ENCODE data around the gene SNRNP70. TPM values are rescaled to one million over a fixed set of nuclear protein-coding genes. Genes with fewer than 3 reads are reported as not detected.
"Not testable (repeated sequence)": the region's sequence is repeated elsewhere in the genome, so short reads cannot be mapped to it uniquely, and the experiment has no call there.

Gene SNRNP70, protein sequence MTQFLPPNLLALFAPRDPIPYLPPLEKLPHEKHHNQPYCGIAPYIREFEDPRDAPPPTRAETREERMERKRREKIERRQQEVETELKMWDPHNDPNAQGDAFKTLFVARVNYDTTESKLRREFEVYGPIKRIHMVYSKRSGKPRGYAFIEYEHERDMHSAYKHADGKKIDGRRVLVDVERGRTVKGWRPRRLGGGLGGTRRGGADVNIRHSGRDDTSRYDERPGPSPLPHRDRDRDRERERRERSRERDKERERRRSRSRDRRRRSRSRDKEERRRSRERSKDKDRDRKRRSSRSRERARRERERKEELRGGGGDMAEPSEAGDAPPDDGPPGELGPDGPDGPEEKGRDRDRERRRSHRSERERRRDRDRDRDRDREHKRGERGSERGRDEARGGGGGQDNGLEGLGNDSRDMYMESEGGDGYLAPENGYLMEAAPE
- polyA plus RNA-seq: 100 to 1,000 TPM; 160 to 252 TPM

DNA sequence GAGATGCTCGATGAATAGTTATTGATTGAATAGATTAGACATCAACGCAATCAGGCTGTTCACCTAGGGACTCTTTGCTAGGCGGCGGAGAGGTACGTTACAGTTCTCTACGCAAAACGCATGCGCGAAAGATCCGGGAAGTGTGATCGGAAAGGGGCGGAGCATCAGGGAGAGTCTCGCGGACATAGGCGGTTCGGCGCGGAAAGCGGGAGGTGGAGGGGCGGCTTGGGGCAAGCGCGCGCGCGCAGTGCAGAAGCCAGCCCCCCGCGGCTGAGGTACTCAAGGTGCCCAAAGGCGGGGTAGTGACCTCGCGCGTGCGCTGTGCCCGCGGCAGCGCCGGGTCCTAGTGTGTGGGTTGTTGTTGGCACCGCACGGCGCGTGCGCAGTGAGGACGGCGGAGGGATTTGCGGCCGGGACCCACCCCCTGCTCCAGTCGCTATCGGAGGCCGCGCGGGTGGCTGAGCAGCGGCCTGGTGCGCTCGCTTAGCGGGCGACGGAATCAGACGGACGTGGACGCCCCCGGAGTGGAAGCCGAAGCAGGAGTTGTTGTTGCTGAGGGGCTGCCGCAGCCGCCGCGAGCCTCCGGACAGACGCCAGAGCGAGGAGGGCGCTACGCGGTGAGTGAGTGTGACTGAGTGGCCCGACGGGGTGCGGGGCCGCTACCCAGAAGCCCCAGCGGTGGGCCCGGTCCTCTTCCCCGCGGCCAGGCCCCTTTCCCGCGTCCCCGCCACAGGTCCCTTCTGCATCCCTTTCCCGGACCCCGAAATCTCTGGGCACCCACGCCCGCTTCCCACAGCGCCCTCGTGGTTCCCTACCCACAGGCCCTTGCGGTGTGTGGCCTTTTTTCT lies at the start of gene SNRNP70:
Gene SNRNP70 (plus strand): TSS at position 432 of the 848 bp plus-strand sequence. CDS start 964 bp downstream, outside the sequence.
- peak within 1 kb of the TSS; percentile 88 to 94 for H3K4me3 ChIP-seq (ENCODE audit: low read depth in 1 of 2, low read length in 2 of 2)
- peaks cover 3 to 4% of the 10 kb centered on the region in 2 donors for H3K4me1 ChIP-seq (ENCODE audit: control insufficient read depth in 2 of 2, insufficient read depth in 2 of 2, low read length in 1 of 2)
- H3K9me3 ChIP-seq (ENCODE audit: control insufficient read depth in 2 of 2, insufficient read depth in 1 of 2, low read depth in 1 of 2, low read length in 1 of 2): no peaks in the 10 kb centered on the region
- no peaks in the 10 kb centered on the region for H3K27me3 ChIP-seq (ENCODE audit: control insufficient read depth in 1 of 2, insufficient read depth in 2 of 2, low read length in 2 of 2)
- H3K27ac ChIP-seq (ENCODE audit: low read depth in 2 of 2, low read length in 1 of 2): peak within 1 kb of the TSS; percentile 77 to 92
- H3K36me3 ChIP-seq (ENCODE audit: control insufficient read depth in 2 of 2, insufficient read depth in 2 of 2, low read length in 1 of 2): peaks cover 2 to 10% of the 10 kb centered on the region in 2 donors
- WGBS, 2 donors: 0% methylated on average over 86 to 89 of the region's 89 CpGs

DNA sequence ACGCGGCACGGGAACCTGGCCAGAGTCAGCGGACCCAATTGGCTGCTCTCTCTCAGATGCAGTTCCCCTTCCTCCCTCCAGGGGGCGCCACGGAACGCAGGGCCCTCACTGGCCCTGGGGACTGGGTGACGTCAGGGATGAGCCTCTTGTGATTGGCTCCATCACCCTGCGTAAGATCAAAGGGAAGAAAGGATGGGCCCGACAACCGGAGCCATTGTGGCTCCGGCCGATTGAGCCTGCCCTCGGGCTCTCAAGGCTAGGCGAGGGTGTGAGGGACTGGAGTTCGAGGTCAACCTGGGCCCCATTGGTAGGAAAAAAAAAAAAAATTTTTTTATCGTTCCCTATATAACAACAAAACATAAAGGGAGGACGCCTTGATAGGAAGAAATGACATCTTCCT lies 48.4 kb upstream of the SNRNP70 start, which contains the start of gene CGB1:
Gene CGB1 (minus strand): TSS at position 81 of the 400 bp plus-strand sequence. CDS start 184 bp downstream, outside the sequence.
- 50 to 52% methylated on average over 18 of the region's 18 CpGs for WGBS, 2 donors
- not testable (repeated sequence) for H3K9me3 ChIP-seq (ENCODE audit: control insufficient read depth in 2 of 2, insufficient read depth in 1 of 2, low read depth in 1 of 2, low read length in 1 of 2); H3K27me3 ChIP-seq (ENCODE audit: control insufficient read depth in 1 of 2, insufficient read depth in 2 of 2, low read length in 2 of 2)

DNA sequence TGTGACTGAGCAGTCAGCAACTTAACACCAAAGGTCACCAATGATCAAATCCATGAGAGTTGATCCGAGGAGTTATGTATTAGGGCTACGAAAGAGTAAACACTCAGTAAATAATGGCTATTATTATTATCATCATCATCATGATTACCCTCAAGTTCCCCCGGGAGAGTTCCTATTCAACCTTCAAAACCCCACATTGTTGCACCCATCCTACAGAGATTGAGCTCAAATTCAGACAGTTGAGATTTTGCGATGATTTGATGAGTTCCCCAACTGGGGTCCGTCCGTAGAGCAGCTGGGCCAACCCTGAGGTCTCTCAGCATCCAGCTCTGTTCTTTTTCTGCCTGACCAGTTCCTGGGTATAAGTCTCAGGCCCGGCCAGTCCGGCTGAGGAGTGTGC lies 47.1 kb upstream of the SNRNP70 start:
- 92 to 98% methylated on average over 6 to 8 of the region's 8 CpGs for WGBS, 2 donors

More for the DNA sequence above, 48.4 kb upstream of the SNRNP70 start, which contains the start of gene CGB1:
- not testable (repeated sequence) for H3K27ac ChIP-seq (ENCODE audit: low read depth in 2 of 2, low read length in 1 of 2); H3K4me1 ChIP-seq (ENCODE audit: control insufficient read depth in 2 of 2, insufficient read depth in 2 of 2, low read length in 1 of 2); H3K4me3 ChIP-seq (ENCODE audit: low read depth in 1 of 2, low read length in 2 of 2); H3K36me3 ChIP-seq (ENCODE audit: control insufficient read depth in 2 of 2, insufficient read depth in 2 of 2, low read length in 1 of 2)

DNA sequence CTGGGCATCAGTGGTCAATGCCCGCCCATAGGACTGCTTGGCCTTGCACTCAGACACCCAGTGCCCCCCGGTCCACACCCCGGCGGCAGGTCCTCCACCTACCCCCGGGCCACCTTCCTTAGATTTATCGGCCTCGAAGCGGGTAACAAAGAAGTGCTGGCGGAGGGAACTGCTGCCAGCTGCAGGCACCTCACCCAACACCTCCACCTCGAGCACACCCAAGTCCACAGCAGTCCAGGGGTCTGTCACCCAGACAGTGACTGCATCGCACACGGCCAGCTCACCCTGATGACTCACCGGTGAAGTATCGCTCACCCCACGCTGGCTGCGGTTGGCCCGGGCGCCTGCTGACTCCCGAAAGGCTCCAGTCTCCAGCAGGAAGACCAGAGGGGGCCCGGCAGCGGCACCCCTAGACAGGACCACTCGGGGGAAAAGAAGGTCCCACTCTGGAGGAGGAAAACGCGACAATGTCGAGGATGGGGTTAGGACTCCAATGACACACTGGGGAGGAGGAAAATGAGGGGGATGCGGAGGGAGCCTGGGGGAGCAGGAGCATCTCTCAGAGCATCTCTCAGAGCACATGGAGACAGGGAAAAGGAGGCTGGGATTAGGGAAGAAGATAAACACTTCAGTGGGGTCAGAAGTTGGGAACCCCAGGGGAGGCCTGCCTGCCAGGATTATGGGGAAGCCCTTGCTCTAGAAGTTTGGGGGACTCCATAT lies 46.5 kb upstream of the SNRNP70 start:
- H3K4me1 ChIP-seq (ENCODE audit: control insufficient read depth in 2 of 2, insufficient read depth in 2 of 2, low read length in 1 of 2): not testable (repeated sequence)
- WGBS, 2 donors: 76% methylated on average over 26 of the region's 26 CpGs

More for the DNA sequence above, 47.1 kb upstream of the SNRNP70 start:
- not testable (repeated sequence) for H3K27me3 ChIP-seq (ENCODE audit: control insufficient read depth in 1 of 2, insufficient read depth in 2 of 2, low read length in 2 of 2); H3K4me1 ChIP-seq (ENCODE audit: control insufficient read depth in 2 of 2, insufficient read depth in 2 of 2, low read length in 1 of 2); H3K27ac ChIP-seq (ENCODE audit: low read depth in 2 of 2, low read length in 1 of 2); H3K36me3 ChIP-seq (ENCODE audit: control insufficient read depth in 2 of 2, insufficient read depth in 2 of 2, low read length in 1 of 2); H3K9me3 ChIP-seq (ENCODE audit: control insufficient read depth in 2 of 2, insufficient read depth in 1 of 2, low read depth in 1 of 2, low read length in 1 of 2); H3K4me3 ChIP-seq (ENCODE audit: low read depth in 1 of 2, low read length in 2 of 2)

DNA sequence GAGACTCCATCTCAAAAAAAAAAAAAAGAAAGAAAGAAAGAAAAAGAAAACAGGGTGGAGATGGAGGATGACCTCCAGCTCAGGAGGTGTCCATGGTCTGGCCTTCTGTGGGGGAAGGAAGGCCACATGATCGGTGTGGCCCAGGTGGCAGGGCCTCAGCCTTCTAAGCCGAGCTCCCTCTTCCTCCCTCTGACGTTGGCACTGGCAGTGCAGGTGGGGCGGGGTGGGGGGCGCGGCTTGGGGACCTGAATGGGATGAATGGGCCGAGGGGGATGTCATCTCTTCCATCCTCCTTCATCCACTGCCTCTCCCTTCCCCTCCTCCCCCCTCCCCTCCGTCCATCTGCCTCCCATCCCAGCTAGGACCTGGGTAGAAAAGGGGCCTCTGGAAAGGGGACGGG lies 45.5 kb upstream of the SNRNP70 start:
- 50 to 70% methylated on average over 7 to 9 of the region's 9 CpGs for WGBS, 2 donors
- not testable (repeated sequence) for H3K9me3 ChIP-seq (ENCODE audit: control insufficient read depth in 2 of 2, insufficient read depth in 1 of 2, low read depth in 1 of 2, low read length in 1 of 2); H3K4me3 ChIP-seq (ENCODE audit: low read depth in 1 of 2, low read length in 2 of 2); H3K4me1 ChIP-seq (ENCODE audit: control insufficient read depth in 2 of 2, insufficient read depth in 2 of 2, low read length in 1 of 2); H3K36me3 ChIP-seq (ENCODE audit: control insufficient read depth in 2 of 2, insufficient read depth in 2 of 2, low read length in 1 of 2); H3K27ac ChIP-seq (ENCODE audit: low read depth in 2 of 2, low read length in 1 of 2); H3K27me3 ChIP-seq (ENCODE audit: control insufficient read depth in 1 of 2, insufficient read depth in 2 of 2, low read length in 2 of 2)

More for the DNA sequence above, 46.5 kb upstream of the SNRNP70 start:
- H3K9me3 ChIP-seq (ENCODE audit: control insufficient read depth in 2 of 2, insufficient read depth in 1 of 2, low read depth in 1 of 2, low read length in 1 of 2); H3K27me3 ChIP-seq (ENCODE audit: control insufficient read depth in 1 of 2, insufficient read depth in 2 of 2, low read length in 2 of 2); H3K27ac ChIP-seq (ENCODE audit: low read depth in 2 of 2, low read length in 1 of 2); H3K36me3 ChIP-seq (ENCODE audit: control insufficient read depth in 2 of 2, insufficient read depth in 2 of 2, low read length in 1 of 2); H3K4me3 ChIP-seq (ENCODE audit: low read depth in 1 of 2, low read length in 2 of 2): not testable (repeated sequence)

DNA sequence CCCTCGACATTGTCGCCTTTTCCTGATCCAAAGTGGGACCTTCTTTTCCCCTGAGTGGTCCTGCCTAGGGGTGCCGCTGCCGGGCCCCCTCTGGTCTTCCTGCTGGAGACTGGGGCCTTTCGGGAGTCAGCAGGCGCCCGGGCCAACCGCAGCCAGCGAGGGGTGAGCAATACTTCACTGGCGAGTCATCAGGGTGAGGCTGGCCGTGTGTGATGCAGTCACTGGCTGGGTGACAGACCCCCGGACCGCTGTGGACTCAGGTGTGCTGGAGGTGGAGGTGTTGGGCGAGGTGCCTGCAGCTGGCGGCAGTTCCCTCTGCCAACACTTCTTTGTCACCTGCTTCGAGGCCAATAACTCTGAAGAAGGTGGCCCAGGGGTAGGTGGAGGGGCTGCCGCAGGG lies 43.1 kb upstream of the SNRNP70 start:
- WGBS, 2 donors: 62 to 68% methylated on average over 17 of the region's 17 CpGs
- H3K4me1 ChIP-seq (ENCODE audit: control insufficient read depth in 2 of 2, insufficient read depth in 2 of 2, low read length in 1 of 2): no peaks in the 10 kb centered on the region

DNA sequence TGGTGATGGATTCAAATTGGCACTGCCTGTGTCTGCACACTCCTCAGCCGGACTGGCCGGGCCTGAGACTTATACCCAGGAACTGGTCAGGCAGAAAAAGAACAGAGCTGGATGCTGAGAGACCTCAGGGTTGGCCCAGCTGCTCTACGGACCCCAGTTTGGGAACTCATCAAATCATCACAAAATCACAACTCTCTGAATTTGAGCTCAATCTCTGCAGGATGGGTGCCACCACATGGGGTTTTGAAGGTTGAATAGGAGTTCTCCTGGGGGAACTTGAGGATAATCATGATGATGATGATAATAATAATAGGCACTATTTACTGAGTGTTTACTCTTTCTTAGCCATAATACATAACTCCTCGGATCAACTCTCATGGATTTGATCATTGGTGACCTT lies 42.6 kb upstream of the SNRNP70 start:
- not testable (repeated sequence) for H3K9me3 ChIP-seq (ENCODE audit: control insufficient read depth in 2 of 2, insufficient read depth in 1 of 2, low read depth in 1 of 2, low read length in 1 of 2); H3K4me1 ChIP-seq (ENCODE audit: control insufficient read depth in 2 of 2, insufficient read depth in 2 of 2, low read length in 1 of 2); H3K36me3 ChIP-seq (ENCODE audit: control insufficient read depth in 2 of 2, insufficient read depth in 2 of 2, low read length in 1 of 2); H3K4me3 ChIP-seq (ENCODE audit: low read depth in 1 of 2, low read length in 2 of 2); H3K27me3 ChIP-seq (ENCODE audit: control insufficient read depth in 1 of 2, insufficient read depth in 2 of 2, low read length in 2 of 2); H3K27ac ChIP-seq (ENCODE audit: low read depth in 2 of 2, low read length in 1 of 2)
- 76 to 92% methylated on average over 1 to 3 of the region's 4 CpGs for WGBS, 2 donors

More for the DNA sequence above, 43.1 kb upstream of the SNRNP70 start:
- no peaks in the 10 kb centered on the region for H3K36me3 ChIP-seq (ENCODE audit: control insufficient read depth in 2 of 2, insufficient read depth in 2 of 2, low read length in 1 of 2)
- H3K4me3 ChIP-seq (ENCODE audit: low read depth in 1 of 2, low read length in 2 of 2): no peak overlapping the region
- no peak overlapping the region for H3K27ac ChIP-seq (ENCODE audit: low read depth in 2 of 2, low read length in 1 of 2)
- no peaks in the 10 kb centered on the region for H3K9me3 ChIP-seq (ENCODE audit: control insufficient read depth in 2 of 2, insufficient read depth in 1 of 2, low read depth in 1 of 2, low read length in 1 of 2)
- no peaks in the 10 kb centered on the region for H3K27me3 ChIP-seq (ENCODE audit: control insufficient read depth in 1 of 2, insufficient read depth in 2 of 2, low read length in 2 of 2)

DNA sequence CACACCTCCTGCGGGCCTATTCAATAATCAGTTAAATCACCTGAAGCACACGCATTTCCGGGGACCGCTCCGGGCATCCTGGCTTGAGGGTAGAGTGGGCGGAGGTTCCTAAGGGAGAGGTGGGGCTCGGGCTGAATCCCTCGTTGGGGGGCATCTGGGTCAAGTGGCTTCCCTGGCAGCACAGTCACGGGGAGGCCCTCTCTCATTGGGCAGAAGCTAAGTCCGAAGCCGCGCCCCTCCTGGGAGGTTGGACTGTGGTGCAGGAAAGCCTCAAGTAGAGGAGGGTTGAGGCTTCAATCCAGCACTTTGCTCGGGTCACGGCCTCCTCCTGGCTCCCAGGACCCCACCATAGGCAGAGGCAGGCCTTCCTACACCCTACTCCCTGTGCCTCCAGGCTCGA lies 41.7 kb upstream of the SNRNP70 start, which contains the start of gene CGB5:
Gene CGB5 (plus strand): TSS at position 301 of the 400 bp plus-strand sequence. CDS start 362 bp downstream, outside the sequence.
- WGBS, 2 donors: 67 to 71% methylated on average over 15 of the region's 15 CpGs
- not testable (repeated sequence) for H3K4me1 ChIP-seq (ENCODE audit: control insufficient read depth in 2 of 2, insufficient read depth in 2 of 2, low read length in 1 of 2); H3K27ac ChIP-seq (ENCODE audit: low read depth in 2 of 2, low read length in 1 of 2); H3K9me3 ChIP-seq (ENCODE audit: control insufficient read depth in 2 of 2, insufficient read depth in 1 of 2, low read depth in 1 of 2, low read length in 1 of 2); H3K4me3 ChIP-seq (ENCODE audit: low read depth in 1 of 2, low read length in 2 of 2); H3K27me3 ChIP-seq (ENCODE audit: control insufficient read depth in 1 of 2, insufficient read depth in 2 of 2, low read length in 2 of 2); H3K36me3 ChIP-seq (ENCODE audit: control insufficient read depth in 2 of 2, insufficient read depth in 2 of 2, low read length in 1 of 2)

DNA sequence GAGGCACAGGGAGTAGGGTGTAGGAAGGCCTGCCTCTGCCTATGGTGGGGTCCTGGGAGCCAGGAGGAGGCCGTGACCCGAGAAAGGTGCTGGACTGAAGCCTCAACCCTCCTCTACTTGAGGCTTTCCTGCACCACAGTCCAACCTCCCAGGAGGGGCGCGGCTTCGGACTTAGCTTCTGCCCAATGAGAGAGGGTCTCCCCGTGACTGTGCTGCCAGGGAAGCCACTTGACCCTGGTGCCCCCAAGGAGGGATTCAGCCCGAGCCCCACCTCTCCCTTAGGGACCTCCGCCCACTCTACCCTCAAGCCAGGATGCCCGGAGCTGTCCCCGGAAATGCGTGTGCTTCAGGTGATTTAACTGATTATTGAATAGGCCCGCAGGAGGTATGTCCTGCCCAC lies 36.2 kb upstream of the SNRNP70 start, which contains the start of gene CGB8:
Gene CGB8 (minus strand): TSS at position 101 of the 400 bp plus-strand sequence. CDS start 372 bp downstream, outside the sequence.
- 66 to 72% methylated on average over 7 to 10 of the region's 12 CpGs for WGBS, 2 donors
- H3K9me3 ChIP-seq (ENCODE audit: control insufficient read depth in 2 of 2, insufficient read depth in 1 of 2, low read depth in 1 of 2, low read length in 1 of 2); H3K27me3 ChIP-seq (ENCODE audit: control insufficient read depth in 1 of 2, insufficient read depth in 2 of 2, low read length in 2 of 2); H3K27ac ChIP-seq (ENCODE audit: low read depth in 2 of 2, low read length in 1 of 2); H3K4me3 ChIP-seq (ENCODE audit: low read depth in 1 of 2, low read length in 2 of 2); H3K4me1 ChIP-seq (ENCODE audit: control insufficient read depth in 2 of 2, insufficient read depth in 2 of 2, low read length in 1 of 2); H3K36me3 ChIP-seq (ENCODE audit: control insufficient read depth in 2 of 2, insufficient read depth in 2 of 2, low read length in 1 of 2): not testable (repeated sequence)
